ENCODE data around the gene CACNA1C.

- TF ChIP-seq POLR2A (IDR thresholded peaks at IDR 0.05) (no peak), POLR2AphosphoS5 (IDR thresholded peaks at IDR 0.05) (no peak)
These were observed 307.2 kb downstream of the CACNA1C start for GRCh38 chr12:2359725-2360629.

All from upper lobe of left lung (tissue), 4 donors.